H1 (cell line): ENCODE measurements around the gene MACROD2. TPM values are rescaled to one million over a fixed set of nuclear protein-coding genes. Genes with fewer than 3 reads are reported as not detected.

Source experiments
- CTCF ChIA-PET: fragments of 300-600 bp; sonication (Branson Sonifier 250); formaldehyde crosslinking; loops from one replicate; lab custom pipeline; 2021; ENCODE audit not compliant: partially characterized antibody; lab: Charles Lee
- POLR2A ChIA-PET: fragments of 300-600 bp; sonication (Branson Sonifier 250); formaldehyde crosslinking; loops from one replicate; lab custom pipeline; 2021; ENCODE audit warnings: inconsistent platforms; ENCODE audit not compliant: partially characterized antibody; lab: Charles Lee
- DNase-seq, 2 experiments: peaks; one replicate each; pipeline versions ENCODE4 v3.0.0 to v3.0.0-alpha.2; 2010 to 2022; ENCODE audit warnings: low spot score in 2 of 2, low read depth in 1 of 2, mixed read lengths in 1 of 2
- FAIRE-seq: peaks from 2 replicates; lab custom pipeline; 2011; peaks lifted over from hg19 to GRCh38; lab: Jason Lieb, UNC
- H2AFZ ChIP-seq: 2 replicates; pipeline ENCODE4 v1.8.1; 2012; ENCODE audit warnings: low read length, inconsistent platforms
- H2AK5ac ChIP-seq: 2 replicates; pipeline ENCODE4 v1.6.1; 2013; ENCODE audit warnings: low read depth, low read length
- H2BK120ac ChIP-seq: replicated peaks from 2 replicates; pipeline ENCODE3; 2013; ENCODE audit warnings: low read depth, low read length, inconsistent platforms
- H2BK12ac ChIP-seq: 2 replicates; pipeline ENCODE4 v1.6.1; 2013; ENCODE audit warnings: low read depth, low read length
- H2BK15ac ChIP-seq: 2 replicates; pipeline ENCODE4 v1.6.1; 2013; ENCODE audit warnings: low read length
- H2BK20ac ChIP-seq: 2 replicates; pipeline ENCODE4 v1.6.1; 2013; ENCODE audit warnings: low read length
- H2BK5ac ChIP-seq: 2 replicates; pipeline ENCODE4 v1.6.1; 2013; ENCODE audit warnings: low read depth, low read length
- H3K14ac ChIP-seq: 2 replicates; pipeline ENCODE4 v1.6.1; 2013; ENCODE audit warnings: inconsistent platforms; ENCODE audit not compliant: insufficient read length
- H3K18ac ChIP-seq: 2 replicates; pipeline ENCODE4 v1.6.1; 2013; ENCODE audit warnings: low read length; ENCODE audit errors: extremely low read depth
- H3K23ac ChIP-seq: 2 replicates; pipeline ENCODE4 v1.6.1; 2013; ENCODE audit warnings: inconsistent platforms; ENCODE audit not compliant: insufficient read length
- H3K23me2 ChIP-seq: 2 replicates; pipeline ENCODE4 v1.6.1; 2013; ENCODE audit warnings: low read depth, low read length
- H3K27ac ChIP-seq: 2 replicates; pipeline ENCODE4 v1.6.1; 2011; ENCODE audit warnings: low read depth, low read length, inconsistent platforms
- H3K27me3 ChIP-seq, 4 experiments: replicated peaks in 1 of 4; 1 replicate in 1 of 4; 2 replicates in 3 of 4; pipeline versions ENCODE4 v1.6.1 to v1.8.1; 2011 to 2013; ENCODE audit warnings: low read length in 3 of 4, mild to moderate bottlenecking in 3 of 4, inconsistent platforms in 2 of 4, mixed read lengths in 2 of 4, moderate library complexity in 1 of 4; ENCODE audit not compliant: control insufficient read depth in 3 of 4, insufficient read depth in 3 of 4; ENCODE audit errors: extremely low read depth in 1 of 4
- H3K36me3 ChIP-seq, 4 experiments: 2 replicates each; pipeline versions ENCODE4 v1.6.1 to v1.8.1; 2011 to 2013; ENCODE audit warnings: mild to moderate bottlenecking in 4 of 4, low read length in 3 of 4, moderate library complexity in 2 of 4, control low read depth in 1 of 4, inconsistent platforms in 1 of 4; ENCODE audit not compliant: insufficient read depth in 4 of 4, control insufficient read depth in 2 of 4
- H3K4ac ChIP-seq: replicated peaks from 2 replicates; pipeline ENCODE3; 2013; ENCODE audit warnings: low read length, low read depth, mixed read lengths, inconsistent platforms; ENCODE audit not compliant: insufficient read length
- H3K4me1 ChIP-seq, 4 experiments: replicated peaks in 1 of 4; 1 replicate in 1 of 4; 2 replicates in 3 of 4; pipeline versions ENCODE4 v1.6.1 to v1.8.1; 2011 to 2013; ENCODE audit warnings: low read length in 3 of 4, inconsistent platforms in 2 of 4, mixed read lengths in 1 of 4; ENCODE audit not compliant: insufficient read depth in 4 of 4, control insufficient read depth in 3 of 4
- H3K4me2 ChIP-seq, 2 experiments: 2 replicates each; pipeline versions ENCODE4 v1.6.1 to v1.8.1; 2011 to 2013; ENCODE audit warnings: low read depth in 2 of 2, low read length in 2 of 2, control low read depth in 1 of 2, inconsistent platforms in 1 of 2, mild to moderate bottlenecking in 1 of 2; ENCODE audit not compliant: insufficient read depth in 1 of 2
- H3K4me3 ChIP-seq, 4 experiments: fragments of 200-600, 300-600 bp in 1 of 4; sonication (generic), shearing (Covaris generic), sonication (Bioruptor Twin) in 1 of 4; 2 replicates each; pipeline versions ENCODE4 v1.5.1 to v1.8.1; 2011 to 2016; ENCODE audit warnings: low read length in 4 of 4, low read depth in 3 of 4, control low read depth in 2 of 4, inconsistent platforms in 2 of 4, mild to moderate bottlenecking in 2 of 4, mixed read lengths in 1 of 4, moderate library complexity in 1 of 4; ENCODE audit not compliant: insufficient read depth in 2 of 4; ENCODE audit errors: extremely low read depth in 1 of 4
- H3K56ac ChIP-seq: replicated peaks from 2 replicates; pipeline ENCODE3; 2013; ENCODE audit warnings: low read depth, mild to moderate bottlenecking, mixed read lengths, low read length, inconsistent platforms; ENCODE audit not compliant: insufficient read length
- H3K79me1 ChIP-seq: 2 replicates; pipeline ENCODE4 v1.6.1; 2013; ENCODE audit warnings: low read depth, low read length, control low read depth
- H3K79me2 ChIP-seq, 2 experiments: 2 replicates each; pipeline versions ENCODE4 v1.6.1 to v1.8.1; 2012 to 2013; ENCODE audit warnings: low read length in 2 of 2, mild to moderate bottlenecking in 2 of 2, inconsistent platforms in 1 of 2; ENCODE audit not compliant: insufficient read depth in 2 of 2, control insufficient read depth in 1 of 2
- H3K9ac ChIP-seq, 4 experiments: replicated peaks in 1 of 4; 1 replicate in 1 of 4; 2 replicates in 3 of 4; pipeline versions ENCODE4 v1.6.1 to v1.8.1; 2011 to 2013; ENCODE audit warnings: low read depth in 3 of 4, low read length in 3 of 4, control low read depth in 2 of 4, mild to moderate bottlenecking in 2 of 4, moderate library complexity in 2 of 4, inconsistent platforms in 1 of 4; ENCODE audit errors: extremely low read depth in 1 of 4
- H3K9me3 ChIP-seq, 2 experiments: 2 replicates each; pipeline versions ENCODE4 v1.6.1 to v1.8.1; 2012 to 2013; ENCODE audit warnings: mild to moderate bottlenecking in 2 of 2, moderate library complexity in 2 of 2, control low read depth in 1 of 2, inconsistent platforms in 1 of 2, low read depth in 1 of 2, low read length in 1 of 2, mixed read lengths in 1 of 2; ENCODE audit not compliant: insufficient read depth in 2 of 2
- H4K20me1 ChIP-seq, 2 experiments: replicated peaks in 1 of 2; 2 replicates each; pipeline versions ENCODE3 to v1.8.1; 2011 to 2013; ENCODE audit warnings: inconsistent platforms in 2 of 2, low read length in 2 of 2, mild to moderate bottlenecking in 1 of 2; ENCODE audit not compliant: insufficient read depth in 2 of 2, control insufficient read depth in 1 of 2
- H4K5ac ChIP-seq: 2 replicates; pipeline ENCODE4 v1.6.1; 2013; ENCODE audit warnings: low read length, low read depth, mixed read lengths, inconsistent platforms; ENCODE audit not compliant: insufficient read length
- H4K8ac ChIP-seq: 2 replicates; pipeline ENCODE4 v1.8.0; 2013; ENCODE audit warnings: mild to moderate bottlenecking, moderate library complexity, low read length, inconsistent platforms; ENCODE audit not compliant: insufficient read depth; ENCODE audit errors: extremely low read depth
- H4K91ac ChIP-seq: replicated peaks from 2 replicates; pipeline ENCODE3; 2013; ENCODE audit warnings: low read length, mixed read lengths, inconsistent platforms; ENCODE audit not compliant: insufficient read length
- CHD1 ChIP-seq: IDR thresholded peaks from 2 replicates; pipeline ENCODE4 v1.6.1; 2012; ENCODE audit warnings: low read depth, low read length, improper control_type of control experiment
- CREB1 ChIP-seq: IDR thresholded peaks from 2 replicates; pipeline ENCODE4 v1.6.1; 2012; ENCODE audit warnings: inconsistent platforms
- EGR1 ChIP-seq: IDR thresholded peaks from 2 replicates; pipeline ENCODE4 v1.6.1; 2011; ENCODE audit warnings: low read depth, low read length, borderline replicate concordance
- EZH2 ChIP-seq: fragments of 200-600 bp; sonication (generic); IDR thresholded peaks from 2 replicates; pipeline ENCODE4 v1.7.1; 2012; ENCODE audit warnings: low read depth, mild to moderate bottlenecking, moderate library complexity, low read length, inconsistent platforms; ENCODE audit not compliant: severe bottlenecking
- RFX5 ChIP-seq: IDR thresholded peaks from 2 replicates; pipeline ENCODE4 v1.6.1; 2011; ENCODE audit warnings: low read depth, low read length, improper control_type of control experiment, borderline replicate concordance
- RNF2 ChIP-seq: fragments of 200-900, 300-1000 bp; sonication (generic); IDR thresholded peaks from 2 replicates; pipeline ENCODE4 v1.7.1; 2016; ENCODE audit warnings: borderline replicate concordance, low read depth, mild to moderate bottlenecking, antibody characterized with exemption, low read length; ENCODE audit not compliant: poor library complexity, severe bottlenecking; ENCODE audit errors: missing control alignments
- SIN3A ChIP-seq, 2 experiments: IDR thresholded peaks in 1 of 2; conservative IDR thresholded peaks in 1 of 2; 2 replicates each; pipeline ENCODE4 v1.6.1; 2011 to 2012; ENCODE audit warnings: low read length in 2 of 2, improper control_type of control experiment in 1 of 2, low read depth in 1 of 2, mild to moderate bottlenecking in 1 of 2
- SIX5 ChIP-seq: IDR thresholded peaks from 2 replicates; pipeline ENCODE4 v1.6.1; 2011; ENCODE audit warnings: mild to moderate bottlenecking, low read depth, low read length
- SP2 ChIP-seq: IDR thresholded peaks from 2 replicates; pipeline ENCODE4 v1.6.1; 2012; ENCODE audit warnings: mild to moderate bottlenecking, low read length, inconsistent platforms
- WGBS, 2 experiments: shearing (Covaris generic) in 1 of 2; methylation state at CpG; one replicate each; pipeline versions ENCODE4 v1.1.6 to v1.1.7; 2013 to 2015; ENCODE audit warnings: low lambda C conversion rate in 2 of 2, mixed read lengths in 2 of 2, inconsistent platforms in 1 of 2, low coverage in 1 of 2, missing lambda C conversion rate in 1 of 2; ENCODE audit not compliant: insufficient replicate concordance in 2 of 2, insufficient coverage in 1 of 2, insufficient read length in 1 of 2; ENCODE audit errors: extremely low coverage in 1 of 2, missing lambda C conversion rate in 1 of 2; 5-methylcytosine and 5-hydroxymethylcytosine counted together
- polyA plus RNA-seq, 7 experiments: library from polyadenylated mRNA; depleted of rRNA in 3 of 7; stranded (reverse) in 5 of 7; unstranded in 2 of 7; fragments of >200 nt in 5 of 7; fragments of 200-250 nt in 2 of 7; gene quantifications; 1 replicate in 5 of 7; 2 replicates in 1 of 7; 4 replicates in 1 of 7; pipeline versions ENCODE4 v1.2.1 to v1.2.3, GENCODE V29; 2011 to 2013; ENCODE audit warnings: missing spikeins in 2 of 7, mixed read lengths in 2 of 7
- total RNA-seq: library from RNA; stranded (reverse); fragmentation: NEBNext Ultra II Directional; extraction: Animal tissue kit (Norgen Biotek cat#: 25700); gene quantifications from 2 replicates; pipeline ENCODE4 v1.2.1, GENCODE V29; 2021
- TF ChIP-seq, protein P1 (sequence below), 3 experiments: IDR thresholded peaks; 1 replicate in 2 of 3; 2 replicates in 1 of 3; pipeline versions ENCODE4 v1.5.1 to v1.6.1; 2011; ENCODE audit warnings: low read length in 3 of 3, mild to moderate bottlenecking in 3 of 3, inconsistent platforms in 2 of 3, low read depth in 1 of 3, moderate library complexity in 1 of 3; ENCODE audit not compliant: insufficient read depth in 1 of 3; ENCODE audit errors: control extremely low read depth in 1 of 3
- TF ChIP-seq, protein P2 (sequence below): IDR thresholded peaks from 2 replicates; pipeline ENCODE4 v1.6.1; 2012; ENCODE audit warnings: inconsistent platforms

The MACROD2 gene
- total and polyA plus RNA-seq, 2 of the 8 experiments (the other 6 are each of a cell fraction or from before 2014, with no cell fraction given) = 0.70 to 3.9 TPM

DNA sequence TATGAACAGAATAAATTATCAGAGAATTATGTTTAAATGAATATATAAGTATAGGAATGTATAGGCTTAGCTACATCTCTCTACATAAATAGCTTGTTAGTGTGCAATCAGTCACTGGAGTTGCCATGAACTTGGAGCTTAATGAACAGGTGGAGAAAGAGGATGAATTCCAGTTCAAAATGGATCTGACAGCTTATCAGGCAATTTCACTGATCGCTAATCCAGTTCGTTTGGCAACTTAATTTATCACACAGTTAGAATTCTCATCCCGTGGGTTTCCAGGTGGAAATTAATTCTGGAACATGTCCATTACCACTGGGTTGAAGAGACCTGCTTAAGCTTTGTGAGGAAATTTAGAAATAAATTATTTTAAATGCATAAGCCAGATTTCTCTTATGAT, 118.1 kb downstream of the MACROD2 start:
- H3K4me1 ChIP-seq = no peaks in the 10 kb centered on the region
- no peaks in the 10 kb centered on the region for H3K27me3 ChIP-seq
- no peak overlapping the region for H3K14ac ChIP-seq
- H2BK12ac ChIP-seq = no peak overlapping the region
- H3K4me2 ChIP-seq = no peak overlapping the region
- H3K4ac ChIP-seq = no peak overlapping the region
- DNase-seq (no peak), FAIRE-seq (no peak)
- no peak overlapping the region for H3K18ac ChIP-seq
- H2AFZ ChIP-seq = no peak overlapping the region
- no peak overlapping the region for H2BK120ac ChIP-seq
- no peak overlapping the region for H2AK5ac ChIP-seq
- no peak overlapping the region for H2BK20ac ChIP-seq
- H3K23me2 ChIP-seq = no peaks in the 10 kb centered on the region
- H2BK15ac ChIP-seq = no peak overlapping the region
- WGBS, 2 experiments = 69% methylated on average over 3 of the region's 3 CpGs; no CpG with 5 or more reads in 1 of the 2 experiments
- no peak overlapping the region for H4K8ac ChIP-seq
- H4K91ac ChIP-seq = no peak overlapping the region
- peaks cover 0 to 3% of the 10 kb centered on the region in 2 experiments; a peak in 1 of 4 replicates for H3K9me3 ChIP-seq
- H4K20me1 ChIP-seq = no peaks in the 10 kb centered on the region
- H3K4me3 ChIP-seq = no peak overlapping the region
- no peak overlapping the region for H3K23ac ChIP-seq
- no peaks in the 10 kb centered on the region for H3K36me3 ChIP-seq
- no peak overlapping the region for H2BK5ac ChIP-seq
- no peak overlapping the region for H3K27ac ChIP-seq
- H4K5ac ChIP-seq = no peak overlapping the region
- H3K79me1 ChIP-seq = no peaks in the 10 kb centered on the region
- H3K56ac ChIP-seq = no peak overlapping the region
- ChIA-PET POLR2A (no interaction called here), CTCF (no interaction called here)
- no peaks in the 10 kb centered on the region for H3K79me2 ChIP-seq
- H3K9ac ChIP-seq = no peak overlapping the region
- TF ChIP-seq SIN3A (conservative IDR thresholded peaks at IDR 0.05 in 1 of 2, IDR thresholded peaks at IDR 0.05 in 1 of 2; ENCODE audit: low read depth in 1 of 2, low read length in 2 of 2) (no peak), SP2 (no peak), RNF2 (no peak), SIX5 (no peak), EGR1 (no peak), CHD1 (no peak), RFX5 (no peak), EZH2 (no peak), CREB1 (no peak)
- TF ChIP-seq, protein P1, sequence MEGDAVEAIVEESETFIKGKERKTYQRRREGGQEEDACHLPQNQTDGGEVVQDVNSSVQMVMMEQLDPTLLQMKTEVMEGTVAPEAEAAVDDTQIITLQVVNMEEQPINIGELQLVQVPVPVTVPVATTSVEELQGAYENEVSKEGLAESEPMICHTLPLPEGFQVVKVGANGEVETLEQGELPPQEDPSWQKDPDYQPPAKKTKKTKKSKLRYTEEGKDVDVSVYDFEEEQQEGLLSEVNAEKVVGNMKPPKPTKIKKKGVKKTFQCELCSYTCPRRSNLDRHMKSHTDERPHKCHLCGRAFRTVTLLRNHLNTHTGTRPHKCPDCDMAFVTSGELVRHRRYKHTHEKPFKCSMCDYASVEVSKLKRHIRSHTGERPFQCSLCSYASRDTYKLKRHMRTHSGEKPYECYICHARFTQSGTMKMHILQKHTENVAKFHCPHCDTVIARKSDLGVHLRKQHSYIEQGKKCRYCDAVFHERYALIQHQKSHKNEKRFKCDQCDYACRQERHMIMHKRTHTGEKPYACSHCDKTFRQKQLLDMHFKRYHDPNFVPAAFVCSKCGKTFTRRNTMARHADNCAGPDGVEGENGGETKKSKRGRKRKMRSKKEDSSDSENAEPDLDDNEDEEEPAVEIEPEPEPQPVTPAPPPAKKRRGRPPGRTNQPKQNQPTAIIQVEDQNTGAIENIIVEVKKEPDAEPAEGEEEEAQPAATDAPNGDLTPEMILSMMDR (IDR thresholded peaks at IDR 0.05; ENCODE audit: control extremely low read depth in 1 of 3, insufficient read depth in 1 of 3, low read depth in 1 of 3, low read length in 3 of 3) = no peak
- TF ChIP-seq, protein P2, sequence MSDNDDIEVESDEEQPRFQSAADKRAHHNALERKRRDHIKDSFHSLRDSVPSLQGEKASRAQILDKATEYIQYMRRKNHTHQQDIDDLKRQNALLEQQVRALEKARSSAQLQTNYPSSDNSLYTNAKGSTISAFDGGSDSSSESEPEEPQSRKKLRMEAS = no peak
